NCI-H146 treated with DMSO at 0.1 percent for 48 hours (cell line): ENCODE measurements around the gene ERMN.
"Not testable (repeated sequence)": the region's sequence is repeated elsewhere in the genome, so short reads cannot be mapped to it uniquely, and the experiment has no call there.

Source experiments
- DNase-seq: peaks from one replicate; lab custom pipeline; 2025; ENCODE audit not compliant: unreplicated experiment; lab: John Stamatoyannopoulos, UW

The ERMN gene, protein sequence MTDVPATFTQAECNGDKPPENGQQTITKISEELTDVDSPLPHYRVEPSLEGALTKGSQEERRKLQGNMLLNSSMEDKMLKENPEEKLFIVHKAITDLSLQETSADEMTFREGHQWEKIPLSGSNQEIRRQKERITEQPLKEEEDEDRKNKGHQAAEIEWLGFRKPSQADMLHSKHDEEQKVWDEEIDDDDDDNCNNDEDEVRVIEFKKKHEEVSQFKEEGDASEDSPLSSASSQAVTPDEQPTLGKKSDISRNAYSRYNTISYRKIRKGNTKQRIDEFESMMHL

DNA sequence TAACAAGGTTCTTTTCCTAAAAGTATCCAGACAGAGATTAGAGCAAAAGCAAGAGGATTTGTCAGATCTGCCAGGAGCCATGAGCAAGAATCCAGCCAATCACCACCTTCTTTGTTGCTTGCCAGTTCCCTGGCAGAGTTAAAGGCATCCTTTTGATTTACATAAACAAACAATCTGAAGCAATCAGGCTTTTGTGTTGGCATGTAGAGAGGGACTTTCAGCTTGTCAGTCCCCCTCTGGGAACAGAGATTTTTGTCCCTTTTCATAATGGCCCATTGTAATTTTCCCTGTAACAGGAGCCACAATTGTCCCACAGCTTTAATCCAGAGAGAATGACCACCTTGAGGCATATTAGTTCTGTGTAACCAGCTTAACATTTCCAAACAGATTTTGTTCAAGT, at the start of gene ERMN:
ERMN (minus strand) TSS at position 39 of the 400 bp plus-strand sequence. CDS start 182 bp downstream, outside the sequence.
- DNase-seq, result peak; percentile 29

DNA sequence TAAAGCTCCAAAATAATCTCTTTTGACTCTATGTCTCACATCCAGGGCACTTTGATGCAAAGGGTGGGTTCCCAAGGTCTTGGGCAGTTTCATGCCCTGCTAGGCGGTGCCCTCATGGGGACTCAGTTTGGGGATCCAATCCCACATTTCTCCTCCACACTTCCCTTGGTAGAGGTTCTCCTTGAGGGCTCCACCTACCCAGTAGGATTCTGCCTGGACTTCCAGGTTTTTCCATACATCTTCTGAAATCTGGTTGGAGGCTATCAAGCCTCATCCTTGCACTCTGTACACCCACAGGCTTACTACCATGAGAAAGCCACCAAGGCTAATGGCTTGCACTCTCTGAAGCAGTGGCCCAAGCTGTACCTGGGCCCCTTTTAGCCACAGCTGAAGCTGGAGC, 49.8 kb upstream of the ERMN start:
- no peak for DNase-seq

DNA sequence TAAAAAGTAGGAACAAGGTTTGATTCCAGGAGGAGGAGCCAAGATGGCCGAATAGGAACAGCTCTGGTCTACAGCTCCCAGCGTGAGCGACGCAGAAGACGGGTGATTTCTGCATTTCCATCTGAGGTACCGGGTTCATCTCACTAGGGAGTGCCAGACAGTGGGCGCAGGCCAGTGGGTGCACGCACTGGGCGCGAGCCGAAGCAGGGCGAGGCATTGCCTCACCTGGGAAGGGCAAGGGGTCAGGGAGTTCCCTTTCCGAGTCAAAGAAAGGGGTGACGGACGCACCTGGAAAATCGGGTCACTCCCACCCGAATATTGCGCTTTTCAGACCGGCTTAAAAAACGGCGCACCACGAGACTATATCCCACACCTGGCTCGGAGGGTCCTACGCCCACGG, 42.9 kb upstream of the ERMN start:
- not testable (repeated sequence) for DNase-seq

DNA sequence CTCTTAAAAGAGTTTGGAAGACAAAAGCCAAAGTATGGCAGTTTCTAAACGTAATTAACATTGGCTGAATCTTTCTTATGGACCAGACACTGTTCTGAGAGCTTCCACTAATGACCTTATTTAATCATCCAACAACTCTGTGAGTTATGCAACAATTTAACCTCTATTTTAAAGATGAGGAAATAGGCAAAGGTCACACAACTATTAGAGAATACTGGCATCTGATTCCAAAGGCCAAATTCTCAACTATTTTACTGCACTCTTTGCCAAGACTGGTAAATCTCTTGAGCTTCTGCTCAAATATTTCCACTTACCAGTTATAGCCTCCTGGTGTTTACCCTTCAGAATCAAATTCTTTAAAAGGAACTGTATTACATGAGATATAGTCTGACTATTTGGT, 42.1 kb upstream of the ERMN start:
- DNase-seq, result no peak

DNA sequence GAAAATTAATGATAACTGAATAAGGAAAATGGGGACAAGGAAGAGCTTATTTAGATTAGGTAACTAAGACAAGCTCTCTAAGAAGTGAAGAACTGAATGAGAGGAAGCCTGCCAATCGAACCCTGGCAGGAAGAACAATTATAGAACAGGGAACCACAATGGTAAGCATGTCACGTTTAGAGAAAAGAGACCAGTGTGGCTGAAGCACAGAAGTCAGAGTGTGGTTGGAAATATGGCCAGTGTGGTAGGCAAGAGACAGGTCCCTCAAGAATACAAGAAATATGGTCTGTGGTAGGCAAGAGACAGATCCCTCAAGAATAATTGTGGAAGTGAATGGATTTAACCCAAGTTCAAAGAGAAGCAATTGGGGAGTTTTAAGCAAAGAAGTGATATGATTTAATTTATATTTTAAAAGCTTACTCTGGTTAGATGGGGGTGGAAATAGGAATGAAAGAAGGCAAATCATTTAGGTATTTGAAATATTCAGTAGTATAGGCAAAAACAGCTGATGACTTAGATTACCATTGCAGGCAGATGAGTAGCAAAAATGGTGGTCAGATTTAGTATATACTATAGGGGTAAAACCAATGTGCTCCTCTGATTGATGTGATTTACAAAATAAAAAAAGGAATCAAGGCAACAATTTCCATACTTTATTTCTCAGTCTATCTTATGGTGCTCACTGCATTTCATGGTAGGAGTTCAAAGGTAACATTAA, 38.8 kb upstream of the ERMN start:
- no peak for DNase-seq

DNA sequence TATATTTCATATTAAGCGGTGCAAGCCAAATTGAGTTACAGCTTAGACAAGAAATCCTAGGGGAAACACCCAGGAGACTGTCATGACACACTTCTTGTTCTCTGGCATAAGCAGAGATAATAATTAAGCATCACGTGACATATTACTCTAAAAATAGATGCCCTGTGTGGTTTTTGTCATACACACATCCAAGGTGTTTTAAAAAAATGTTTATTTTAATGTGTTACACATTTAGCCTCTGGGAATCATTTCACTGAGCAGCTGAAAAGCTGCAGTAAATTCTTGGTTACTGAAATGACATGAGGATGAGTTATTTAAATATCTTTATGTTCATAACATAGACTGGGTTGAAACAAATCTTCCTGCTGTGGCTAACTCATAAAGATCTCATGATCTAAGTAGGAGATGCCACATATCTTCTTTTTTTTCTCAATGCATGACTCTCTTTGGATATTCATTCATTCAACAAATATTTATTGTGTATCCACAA, 38.0 kb upstream of the ERMN start:
- no peak for DNase-seq

DNA sequence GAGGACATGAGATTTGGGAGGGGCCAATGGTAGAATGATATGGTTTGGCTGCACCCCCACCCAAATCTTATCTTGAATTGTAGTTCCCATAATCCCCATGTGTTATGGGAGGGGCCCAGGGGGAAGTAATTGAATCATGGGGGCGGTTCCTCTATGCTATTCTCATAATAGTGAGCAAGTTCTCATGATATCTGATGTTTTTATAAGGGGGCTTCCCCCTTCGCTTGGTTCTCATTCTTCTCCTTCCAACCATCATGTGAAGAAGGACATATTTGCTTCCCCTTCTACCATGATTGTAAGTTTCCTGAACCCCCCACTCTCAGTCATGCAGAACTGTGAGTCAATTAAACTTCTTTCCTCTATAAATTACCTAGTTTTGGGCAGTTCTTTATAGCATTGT, 37.0 kb upstream of the ERMN start:
- no peak for DNase-seq

DNA sequence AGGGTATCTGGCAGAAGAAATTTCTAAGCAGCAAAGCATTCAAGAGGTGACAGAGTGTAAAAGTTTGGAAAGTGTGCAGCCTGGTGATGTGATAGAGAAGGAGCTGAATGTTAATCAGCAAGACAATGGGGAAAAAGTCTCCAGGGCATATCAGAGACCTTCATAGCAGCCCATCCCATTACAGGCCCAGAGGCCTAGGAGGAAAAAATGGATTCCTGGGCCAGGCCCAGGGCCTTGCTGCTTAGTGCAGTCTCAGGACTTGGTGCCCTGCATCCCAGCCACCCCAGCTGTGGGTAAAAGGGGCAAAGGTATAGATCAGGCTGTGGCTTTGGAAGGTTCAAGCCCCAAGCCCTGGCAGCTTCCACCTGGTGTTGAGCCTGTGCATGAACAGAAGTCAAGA, 35.9 kb upstream of the ERMN start:
- DNase-seq, result no peak

DNA sequence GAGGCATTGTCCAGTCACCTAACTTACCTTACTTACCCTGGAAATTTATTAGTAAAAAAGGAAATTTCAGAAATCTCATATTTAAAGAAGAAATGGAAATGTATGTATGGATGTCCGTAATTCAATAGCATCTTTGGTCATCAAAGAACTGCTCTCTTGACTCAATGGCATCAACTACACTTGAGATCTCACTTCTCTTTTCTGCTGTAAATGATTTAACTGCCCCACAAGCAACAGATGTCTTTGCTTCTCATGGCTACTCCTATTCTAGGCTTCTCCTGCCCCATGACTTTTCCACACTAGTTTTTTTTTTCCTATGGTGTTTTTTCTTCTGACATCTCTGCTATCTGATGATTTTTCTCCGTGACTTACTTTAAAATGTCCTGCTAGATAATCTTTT, 34.0 kb upstream of the ERMN start:
- no peak for DNase-seq

DNA sequence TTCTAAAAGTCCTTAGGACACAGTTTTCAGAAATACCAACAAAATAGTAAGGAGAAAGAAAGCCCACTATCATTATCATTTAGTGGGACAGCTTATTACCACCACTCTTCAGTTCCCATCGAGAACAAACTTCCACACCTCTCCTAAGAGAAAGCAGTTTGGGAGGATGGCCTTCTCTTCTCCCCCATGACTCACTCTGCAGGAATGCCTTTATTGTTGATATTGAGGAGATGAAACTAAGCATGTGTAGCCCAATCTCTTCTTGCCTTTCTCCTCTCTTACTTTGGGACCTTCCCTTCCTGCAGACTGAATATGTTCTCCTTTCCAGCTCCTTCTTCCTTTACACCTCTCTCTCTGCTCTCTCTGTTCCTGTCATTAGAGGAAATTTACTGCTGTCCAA, 30.0 kb upstream of the ERMN start:
- DNase-seq, result no peak

DNA sequence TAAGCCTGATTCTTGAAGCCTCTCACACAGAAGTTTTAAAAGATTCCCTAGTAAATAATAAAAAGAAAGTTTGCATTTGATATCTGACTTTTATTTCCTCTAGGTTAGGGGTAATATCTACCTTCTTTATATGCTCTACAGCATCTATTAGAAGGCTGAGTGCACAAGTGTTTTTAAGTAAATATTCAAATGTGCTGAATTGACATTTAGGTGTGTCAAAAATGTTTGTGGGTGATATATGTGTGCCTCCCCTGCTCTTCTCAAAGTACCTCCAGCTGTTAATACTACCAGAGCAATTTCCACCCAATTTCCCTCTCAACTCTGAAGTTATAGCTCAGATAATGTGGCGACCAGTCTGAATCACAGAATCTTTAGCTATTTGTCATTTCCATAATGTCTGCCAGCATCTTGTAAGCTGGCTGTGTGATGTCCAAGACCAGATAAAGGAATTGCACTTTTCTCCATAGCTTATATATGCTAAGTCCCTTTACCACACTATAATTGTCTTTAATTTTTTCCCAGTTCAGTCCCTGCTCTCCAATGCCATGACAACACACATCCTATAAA, 24.4 kb upstream of the ERMN start:
- no peak for DNase-seq

DNA sequence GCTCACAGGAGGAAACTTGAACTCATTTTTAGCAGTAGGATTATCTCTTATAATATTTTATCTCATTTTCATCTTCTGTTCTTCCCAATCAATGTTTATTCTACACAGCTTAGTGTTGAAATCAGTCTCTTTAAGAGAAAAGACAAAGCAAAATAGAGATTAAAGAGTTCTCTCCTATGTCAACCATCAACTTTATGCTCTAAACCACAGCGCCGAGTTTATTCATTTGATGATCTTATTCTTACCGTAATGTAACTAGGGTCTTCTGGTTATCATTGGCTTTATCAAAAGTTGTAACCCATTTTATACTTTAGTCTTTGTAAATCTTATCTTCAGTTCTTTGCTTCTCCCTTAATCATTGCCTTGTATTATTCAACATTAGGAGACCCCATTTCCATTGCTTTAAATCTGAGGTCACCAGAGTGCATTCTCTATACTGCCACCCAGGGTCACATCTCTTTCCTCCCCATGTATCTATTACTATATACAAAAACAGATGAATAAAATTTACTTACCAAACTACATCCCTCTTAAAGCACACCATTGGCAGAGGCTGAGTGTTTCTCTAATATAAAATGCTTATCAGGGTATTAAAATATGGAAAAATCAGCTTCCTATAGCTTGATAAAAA, 22.8 kb upstream of the ERMN start:
- no peak for DNase-seq

DNA sequence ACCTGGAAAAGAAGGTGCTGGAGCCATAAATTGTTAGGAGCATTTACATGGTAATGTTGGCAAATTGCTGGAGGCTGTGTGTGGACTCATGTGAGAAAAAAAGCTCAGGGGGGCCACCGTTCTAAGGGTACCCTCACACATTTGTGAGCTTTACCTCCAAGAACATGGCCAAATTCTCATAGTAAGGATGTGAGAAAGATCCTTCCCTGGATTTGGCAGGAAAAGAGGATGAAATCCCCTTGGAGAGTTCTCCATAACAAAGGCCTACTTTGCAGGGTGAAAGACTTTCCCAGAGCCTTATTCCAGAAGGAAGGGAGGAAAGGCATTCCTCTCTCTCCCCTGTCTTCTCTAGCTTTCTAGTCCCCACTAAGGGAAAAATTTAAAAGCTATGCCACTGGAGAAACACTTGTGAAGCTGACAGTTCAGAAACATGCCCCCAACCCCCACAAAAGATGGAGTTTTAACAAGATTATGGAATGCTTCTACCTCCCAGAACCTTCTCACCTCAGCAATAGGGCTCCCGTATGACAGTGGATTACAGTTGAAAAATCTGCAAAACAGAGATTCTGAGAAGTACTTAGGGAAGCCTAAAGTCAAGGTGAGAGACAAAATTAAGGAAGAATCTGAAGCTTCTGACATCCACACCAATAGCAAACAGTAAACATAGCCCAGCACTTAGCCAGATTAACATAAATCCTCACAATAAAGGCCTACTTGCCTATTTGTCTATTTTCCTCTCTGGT, 20.2 kb upstream of the ERMN start:
- no peak for DNase-seq

DNA sequence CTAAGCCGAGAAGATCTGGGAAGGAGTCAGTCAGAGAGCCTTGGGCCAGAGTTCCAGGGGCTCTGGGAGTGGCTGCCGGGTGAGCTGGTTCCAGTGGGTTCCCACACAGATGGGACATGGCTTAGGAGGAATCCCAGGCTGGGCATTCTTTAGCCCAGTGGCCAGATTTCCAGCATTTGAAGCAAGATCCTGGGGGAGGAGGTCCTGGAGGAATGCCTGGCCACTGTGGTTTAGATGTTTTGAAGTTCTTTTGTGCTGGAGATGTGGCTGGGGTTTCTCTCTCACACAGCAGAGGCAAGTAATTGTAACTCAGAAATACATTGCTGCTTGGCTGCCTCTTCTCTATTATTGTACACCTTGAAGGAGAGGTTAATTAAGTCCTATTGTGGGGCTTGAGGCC, 15.8 kb upstream of the ERMN start:
- not testable (repeated sequence) for DNase-seq

DNA sequence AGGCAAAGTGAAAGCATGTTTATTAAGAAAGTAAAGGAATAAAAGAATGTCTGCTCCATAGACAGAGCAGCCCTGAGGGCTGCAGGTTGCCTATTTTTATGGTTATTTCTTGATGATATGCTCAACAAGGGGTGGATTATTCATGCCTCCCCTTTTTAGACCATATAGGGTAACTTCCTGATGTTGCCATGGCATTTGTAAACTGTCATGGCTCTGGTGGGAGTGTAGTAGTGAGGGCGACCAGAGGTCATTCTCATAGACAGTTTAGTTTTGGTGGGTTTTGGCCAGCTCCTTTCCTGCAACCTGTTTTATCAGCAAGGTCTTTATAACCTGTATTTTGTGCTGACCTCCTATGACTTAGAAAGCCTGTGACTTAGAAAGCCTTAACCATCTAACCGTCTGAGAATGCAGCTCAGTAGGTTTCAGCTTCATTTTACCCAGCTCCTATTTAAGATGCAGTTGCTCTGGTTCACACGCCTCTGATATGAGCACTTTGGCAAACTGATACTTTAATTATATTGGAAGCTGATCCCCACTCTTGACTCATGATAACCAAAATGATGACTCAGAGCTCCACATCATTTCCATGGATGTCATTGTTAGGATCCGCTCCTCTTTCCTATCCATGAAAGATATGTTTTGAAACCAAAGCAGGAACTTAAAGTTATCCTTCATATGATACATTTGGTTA, 14.5 kb upstream of the ERMN start:
- no peak for DNase-seq

DNA sequence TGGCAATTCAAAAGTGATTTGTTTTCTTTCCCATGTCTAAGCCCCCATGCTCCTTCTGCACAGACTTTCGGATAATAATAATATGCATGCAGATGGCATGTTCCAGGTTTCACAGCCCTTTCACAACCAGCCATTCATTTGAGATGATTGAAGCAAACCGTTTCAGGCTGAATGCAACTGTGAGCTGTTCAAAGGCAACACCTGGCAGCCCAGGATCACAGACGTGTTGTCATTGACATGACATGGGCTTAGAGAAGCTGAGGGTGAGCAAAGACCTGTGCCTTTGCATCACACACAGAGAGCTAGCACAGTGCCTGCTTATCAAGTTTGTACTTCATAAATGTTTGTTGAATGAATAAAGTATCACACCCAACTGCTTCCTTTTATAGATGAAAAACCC, 12.4 kb upstream of the ERMN start:
- no peak for DNase-seq

DNA sequence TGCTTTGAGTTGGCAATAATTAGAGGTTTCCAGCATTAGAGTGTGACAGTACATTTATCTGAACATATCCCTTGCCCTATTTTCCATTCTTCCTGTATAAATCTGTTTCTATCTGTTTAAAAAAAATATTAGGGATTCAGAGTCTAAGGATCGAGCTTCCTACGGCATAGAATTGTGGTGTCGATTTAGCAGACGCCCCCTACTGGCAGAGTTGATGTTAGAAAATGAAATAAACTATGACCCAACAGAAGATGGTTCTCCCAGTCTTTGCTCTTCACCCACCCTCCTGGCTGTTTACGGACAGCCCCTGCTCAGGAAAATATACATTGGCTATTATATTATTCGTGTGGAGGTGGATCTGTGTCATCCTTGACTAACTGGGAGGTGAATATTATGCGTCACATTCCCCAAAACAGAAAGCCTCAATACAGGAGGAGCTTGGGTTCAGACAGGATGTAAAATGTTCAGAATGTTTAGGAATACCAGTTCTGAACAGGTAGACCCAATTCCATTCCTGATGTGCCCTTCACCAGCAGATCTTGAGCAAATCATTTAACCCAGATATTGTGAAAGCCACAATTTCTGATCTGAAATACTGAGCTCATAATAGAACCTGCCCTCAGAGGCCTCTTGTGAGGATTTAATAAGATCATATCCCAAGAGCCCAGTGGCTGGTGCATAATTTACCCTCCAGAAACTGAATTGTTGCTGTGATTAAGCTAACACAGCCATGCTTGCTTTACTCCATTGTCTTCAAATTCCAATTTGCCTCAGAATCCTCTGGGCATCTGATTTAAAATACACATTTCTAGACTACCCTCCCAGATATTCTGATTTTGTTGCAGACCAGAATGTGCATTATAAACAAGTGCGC, 10.8 kb upstream of the ERMN start:
- DNase-seq, result peak; percentile 14

DNA sequence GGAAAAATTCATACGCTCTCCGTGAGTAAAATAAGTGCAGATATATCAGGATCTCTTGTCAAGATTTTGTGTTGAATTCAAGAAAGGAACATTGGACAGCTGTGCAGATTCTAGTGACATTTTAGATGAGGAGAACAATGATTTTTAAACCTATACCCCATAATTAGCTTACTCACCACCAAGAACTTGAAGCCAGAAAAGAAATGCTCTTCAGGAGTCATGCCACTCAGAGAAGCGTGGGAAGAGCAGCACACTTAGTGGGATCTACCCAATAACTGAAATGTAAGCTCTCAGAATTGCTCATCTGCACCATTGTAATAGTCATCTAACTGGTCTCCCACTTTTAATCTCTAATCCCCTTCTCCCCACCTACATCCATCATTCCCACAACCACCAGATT, 9.2 kb upstream of the ERMN start:
- no peak for DNase-seq

DNA sequence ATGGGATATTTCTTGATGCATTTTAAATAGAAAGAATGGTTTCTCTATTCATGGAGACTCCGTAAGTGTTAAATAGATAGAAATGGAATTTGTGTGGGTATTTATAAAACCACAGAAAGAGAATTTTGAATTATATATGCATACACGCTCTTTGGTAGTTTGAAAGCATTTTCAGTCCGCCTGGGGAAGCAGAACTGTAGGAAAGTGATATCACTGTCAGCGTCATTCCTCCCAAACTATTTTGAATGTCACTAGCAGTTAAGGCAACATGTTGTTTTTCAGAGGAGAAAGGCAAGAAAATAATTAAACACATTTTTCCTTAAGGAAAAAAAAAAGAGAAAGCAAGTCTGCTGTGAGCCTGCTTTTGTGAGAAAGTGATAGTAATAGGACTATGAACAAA, 8.7 kb upstream of the ERMN start:
- no peak for DNase-seq
